Muscle of leg (tissue), 11 donors: ENCODE measurements around the gene SYPL1. TPM values are rescaled to one million over a fixed set of nuclear protein-coding genes. Genes with fewer than 3 reads are reported as not detected.

Source experiments
- DNase-seq: peaks from one replicate; pipeline ENCODE4 v3.0.0; 2013
- H3K27ac ChIP-seq: one replicate; pipeline ENCODE4 v1.5.1; 2013; ENCODE audit warnings: mild to moderate bottlenecking, low read length, control low read depth
- H3K27me3 ChIP-seq: one replicate; pipeline ENCODE4 v1.6.1; 2013; ENCODE audit warnings: low read length; ENCODE audit not compliant: control insufficient read depth, insufficient read depth
- H3K36me3 ChIP-seq: one replicate; pipeline ENCODE4 v1.6.1; 2013; ENCODE audit warnings: low read length; ENCODE audit not compliant: control insufficient read depth, insufficient read depth
- H3K4me1 ChIP-seq: one replicate; pipeline ENCODE4 v1.6.1; 2013; ENCODE audit warnings: low read length; ENCODE audit not compliant: control insufficient read depth, insufficient read depth
- H3K4me3 ChIP-seq: one replicate; pipeline ENCODE4 v1.5.1; 2013; ENCODE audit warnings: low read length, control low read depth
- H3K9me3 ChIP-seq: replicated peaks from 2 replicates; pipeline ENCODE4 v1.6.1; 2013; ENCODE audit warnings: low read depth, low read length; ENCODE audit not compliant: control insufficient read depth
- WGBS: methylation state at CpG from one replicate; pipeline ENCODE4 v1.1.5; 2013; ENCODE audit warnings: missing lambda C conversion rate; ENCODE audit not compliant: insufficient coverage; 5-methylcytosine and 5-hydroxymethylcytosine counted together
- polyA plus RNA-seq, 8 donors: library from polyadenylated mRNA; unstranded; fragments of 120-200 nt; gene quantifications; one replicate each; pipeline versions ENCODE4 v1.2.1 to v1.2.3, GENCODE V29; 2013; ENCODE audit warnings: inconsistent platforms in 1 of 8, low replicate concordance in 1 of 8; ENCODE audit not compliant: insufficient read length in 8 of 8, insufficient read depth in 1 of 8
- total RNA-seq: library from RNA; stranded (reverse); fragments of 120-200 nt; gene quantifications from one replicate; pipeline ENCODE4 v1.2.4, GENCODE V29; 2013

Gene SYPL1
- total and polyA plus RNA-seq, 9 donors = 31.3 to 69.3 (median 58.4) TPM

DNA sequence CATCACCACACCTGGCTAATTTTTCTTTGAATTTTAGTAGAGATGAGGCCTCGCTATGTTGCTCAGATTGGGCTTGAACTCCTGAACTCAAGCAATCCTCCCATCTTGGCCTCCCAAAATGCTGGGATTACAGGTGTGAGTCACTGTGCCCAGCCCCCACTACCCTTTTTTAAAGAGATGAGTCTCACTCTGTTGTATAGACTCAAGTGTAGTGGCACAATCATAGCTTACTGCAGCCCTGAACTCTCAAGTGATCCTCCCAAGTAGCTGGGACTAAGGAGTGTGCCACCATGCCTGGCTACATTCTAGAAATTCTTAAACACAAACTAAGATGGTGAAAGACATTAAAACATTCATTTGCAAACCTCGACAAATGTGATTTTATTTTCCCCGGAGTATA is 12.6 kb downstream of the SYPL1 start:
- Histone ChIP-seq H3K27me3 (no peaks in the 10 kb centered on the region), H3K27ac (no peak overlapping the region), H3K36me3 (peaks cover 6% of the 10 kb centered on the region), H3K4me1 (no peaks in the 10 kb centered on the region), H3K9me3 (no peaks in the 10 kb centered on the region), H3K4me3 (no peak overlapping the region)
- DNase-seq = no peak
- no CpG with 5 or more reads among the region's 3 CpGs for WGBS

- Histone ChIP-seq H3K4me3 (no peak overlapping the region), H3K36me3 (peaks cover 6% of the 10 kb centered on the region), H3K4me1 (no peaks in the 10 kb centered on the region), H3K9me3 (no peaks in the 10 kb centered on the region), H3K27me3 (no peaks in the 10 kb centered on the region), H3K27ac (no peak overlapping the region)
- no peak for DNase-seq
Measured at GRCh38 chr7:106098889-106099288, 13.2 kb downstream of the SYPL1 start.

GRCh38 chr7:106095634-106096033 is 16.5 kb downstream of the SYPL1 start:
- WGBS = no CpG with 5 or more reads among the region's 1 CpG
- Histone ChIP-seq H3K27ac (no peak overlapping the region), H3K4me1 (no peaks in the 10 kb centered on the region), H3K9me3 (no peaks in the 10 kb centered on the region), H3K36me3 (peaks cover 10% of the 10 kb centered on the region), H3K27me3 (no peaks in the 10 kb centered on the region), H3K4me3 (no peak overlapping the region)
- DNase-seq = no peak

DNA sequence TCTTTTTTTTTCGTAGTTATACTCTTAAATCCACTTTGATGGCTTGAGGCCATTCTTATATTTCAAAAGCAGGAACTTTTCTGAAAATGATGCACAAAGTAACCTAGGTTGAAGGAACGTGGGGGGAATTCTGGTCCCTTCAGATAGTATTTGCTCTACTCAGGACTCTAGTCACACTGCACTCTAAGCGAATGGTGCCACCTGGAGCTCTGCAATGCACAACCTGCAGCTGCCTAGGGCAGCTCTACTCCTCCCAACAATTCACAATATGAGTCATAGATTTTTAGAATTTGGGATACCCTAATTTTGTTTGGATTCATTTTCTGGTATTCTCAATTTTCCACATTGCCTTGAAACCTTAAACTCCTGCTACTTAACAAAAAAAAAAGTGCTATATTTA is 17.3 kb downstream of the SYPL1 start:
- H3K36me3 ChIP-seq = peaks cover 10% of the 10 kb centered on the region
- no peak for DNase-seq
- no peaks in the 10 kb centered on the region for H3K27me3 ChIP-seq
- no peak overlapping the region for H3K4me3 ChIP-seq
- WGBS = 60% methylated on average over 1 of the region's 3 CpGs
- H3K9me3 ChIP-seq = no peaks in the 10 kb centered on the region
- H3K4me1 ChIP-seq = no peaks in the 10 kb centered on the region
- no peak overlapping the region for H3K27ac ChIP-seq

DNA sequence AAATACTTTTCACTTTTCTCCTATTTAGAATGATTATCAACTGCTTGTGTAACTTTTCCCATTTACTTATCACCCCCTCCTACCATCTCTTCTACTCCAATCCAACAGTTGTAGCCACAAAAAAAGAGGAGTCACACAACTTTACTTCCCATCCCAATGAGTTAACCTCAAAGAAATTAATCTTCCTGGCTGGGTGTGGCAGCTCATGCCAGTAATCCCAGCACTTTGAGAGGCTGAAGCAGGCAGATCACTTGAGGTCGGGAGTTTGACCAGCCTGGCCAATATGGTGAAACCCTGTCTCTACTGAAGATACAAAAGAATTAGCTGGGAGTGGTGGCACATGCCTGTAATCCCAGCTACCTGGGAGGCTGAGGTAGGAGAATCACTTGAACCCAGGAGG is 19.9 kb downstream of the SYPL1 start:
- 88% methylated on average over 1 of the region's 1 CpG for whole genome bisulfite sequencing
- Histone ChIP-seq H3K36me3 (peaks cover 14% of the 10 kb centered on the region), H3K27me3 (no peaks in the 10 kb centered on the region), H3K27ac (no peak overlapping the region), H3K4me3 (no peak overlapping the region), H3K9me3 (no peaks in the 10 kb centered on the region), H3K4me1 (no peaks in the 10 kb centered on the region)
- no peak for DNase-seq

DNA sequence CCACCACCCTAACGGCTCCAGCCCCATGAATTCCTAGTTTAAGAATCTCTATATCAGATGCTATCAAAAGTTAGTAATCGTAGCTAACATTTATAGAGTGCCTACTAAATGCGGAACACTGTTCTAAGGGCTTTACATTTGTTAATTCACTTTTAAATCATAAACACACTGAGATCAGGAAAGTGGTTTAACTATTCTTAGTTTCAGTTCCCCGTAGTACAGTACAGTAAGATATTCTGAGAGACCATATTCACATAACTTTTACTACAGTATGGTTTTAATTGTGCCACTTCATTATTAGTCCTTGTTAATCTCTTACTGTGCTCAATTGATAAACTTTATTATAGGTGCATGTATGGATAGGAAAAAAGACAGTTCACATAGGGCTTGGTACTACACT is 22.5 kb downstream of the SYPL1 start:
- no peaks in the 10 kb centered on the region for H3K27me3 ChIP-seq
- peaks cover 8% of the 10 kb centered on the region for H3K36me3 ChIP-seq
- 75% methylated on average over 2 of the region's 4 CpGs for WGBS
- no peak overlapping the region for H3K27ac ChIP-seq
- no peak for DNase-seq
- no peaks in the 10 kb centered on the region for H3K4me1 ChIP-seq
- H3K4me3 ChIP-seq = no peak overlapping the region
- no peaks in the 10 kb centered on the region for H3K9me3 ChIP-seq

- no peaks in the 10 kb centered on the region for H3K4me1 ChIP-seq
- no peaks in the 10 kb centered on the region for H3K9me3 ChIP-seq
- H3K27ac ChIP-seq = no peak overlapping the region
- no peak overlapping the region for H3K4me3 ChIP-seq
- DNase-seq = no peak
- H3K27me3 ChIP-seq = no peaks in the 10 kb centered on the region
- WGBS = no CpG with 5 or more reads among the region's 1 CpG
- H3K36me3 ChIP-seq = peaks cover 8% of the 10 kb centered on the region
Measured at GRCh38 chr7:106088014-106088413, 24.1 kb downstream of the SYPL1 start.

DNA sequence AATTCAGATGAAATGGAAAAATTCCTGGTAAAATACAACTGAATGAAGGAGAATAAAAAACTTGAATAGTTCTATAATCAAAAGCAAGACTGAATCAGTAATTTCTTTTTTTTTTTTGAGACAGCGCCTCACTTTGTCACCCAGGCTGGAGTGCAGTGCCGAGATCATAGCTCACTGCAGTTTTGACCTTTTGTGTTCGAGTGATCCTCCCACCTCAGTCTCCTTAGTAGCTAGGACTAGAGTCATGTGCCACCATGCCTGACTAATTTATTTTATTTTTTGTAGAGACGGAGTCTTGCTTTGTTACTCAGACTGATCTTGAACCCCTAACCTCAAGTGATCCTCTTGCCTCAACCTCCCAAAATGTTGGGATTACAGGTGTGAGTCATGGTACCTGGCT is 26.1 kb downstream of the SYPL1 start:
- H3K27ac ChIP-seq = no peak overlapping the region
- DNase-seq = no peak
- H3K4me1 ChIP-seq = no peaks in the 10 kb centered on the region
- H3K4me3 ChIP-seq = no peak overlapping the region
- WGBS = 100% methylated on average over 2 of the region's 4 CpGs
- peaks cover 4% of the 10 kb centered on the region for H3K36me3 ChIP-seq
- H3K27me3 ChIP-seq = no peaks in the 10 kb centered on the region
- no peaks in the 10 kb centered on the region for H3K9me3 ChIP-seq

- Histone ChIP-seq H3K36me3 (peaks cover 4% of the 10 kb centered on the region), H3K4me3 (no peak overlapping the region), H3K9me3 (no peaks in the 10 kb centered on the region), H3K4me1 (no peaks in the 10 kb centered on the region), H3K27me3 (no peaks in the 10 kb centered on the region), H3K27ac (no peak overlapping the region)
- DNase-seq = no peak
Measured at GRCh38 chr7:106085015-106085414, 27.1 kb downstream of the SYPL1 start.

DNA sequence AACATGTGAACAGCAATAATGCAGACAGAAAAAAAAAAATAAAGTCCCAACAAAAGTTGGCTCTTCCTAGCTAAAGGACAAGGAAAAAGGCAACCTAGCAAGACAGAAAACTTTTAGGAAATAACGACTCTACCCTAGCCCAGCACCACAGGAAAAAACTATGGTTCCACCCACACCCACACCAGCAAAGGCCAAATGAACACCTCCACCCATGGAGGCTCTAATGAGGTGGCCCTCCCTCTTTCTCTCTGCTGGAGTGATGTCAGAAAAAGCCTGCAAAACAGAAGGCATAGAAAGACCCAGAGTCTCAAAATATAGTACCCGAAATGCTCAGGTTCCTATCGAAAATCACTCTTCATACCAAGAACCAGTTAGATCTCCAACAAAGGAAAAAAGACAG is 28.4 kb downstream of the SYPL1 start:
- Histone ChIP-seq H3K36me3 (peaks cover 2% of the 10 kb centered on the region), H3K27ac (no peak overlapping the region), H3K4me3 (no peak overlapping the region), H3K9me3 (no peaks in the 10 kb centered on the region), H3K4me1 (no peaks in the 10 kb centered on the region), H3K27me3 (no peaks in the 10 kb centered on the region)
- no peak for DNase-seq
- no CpG with 5 or more reads among the region's 3 CpGs for WGBS

GRCh38 chr7:106082087-106082854 is 29.8 kb downstream of the SYPL1 start:
- WGBS = 86% methylated on average over 11 of the region's 18 CpGs
- H3K36me3 ChIP-seq = no peaks in the 10 kb centered on the region
- H3K27me3 ChIP-seq = no peaks in the 10 kb centered on the region
- no peaks in the 10 kb centered on the region for H3K9me3 ChIP-seq
- H3K4me1 ChIP-seq = no peaks in the 10 kb centered on the region
- H3K4me3 ChIP-seq = no peak overlapping the region
- DNase-seq = no peak
- H3K27ac ChIP-seq = no peak overlapping the region
